ENCODE measurements around the gene SLC11A1. TPM values are rescaled to one million over a fixed set of nuclear protein-coding genes. Genes with fewer than 3 reads are reported as not detected.

Gene SLC11A1
- total RNA-seq, 4 donors from 2014 or later, result 19.0 to 213 (median 52.9) TPM

DNA sequence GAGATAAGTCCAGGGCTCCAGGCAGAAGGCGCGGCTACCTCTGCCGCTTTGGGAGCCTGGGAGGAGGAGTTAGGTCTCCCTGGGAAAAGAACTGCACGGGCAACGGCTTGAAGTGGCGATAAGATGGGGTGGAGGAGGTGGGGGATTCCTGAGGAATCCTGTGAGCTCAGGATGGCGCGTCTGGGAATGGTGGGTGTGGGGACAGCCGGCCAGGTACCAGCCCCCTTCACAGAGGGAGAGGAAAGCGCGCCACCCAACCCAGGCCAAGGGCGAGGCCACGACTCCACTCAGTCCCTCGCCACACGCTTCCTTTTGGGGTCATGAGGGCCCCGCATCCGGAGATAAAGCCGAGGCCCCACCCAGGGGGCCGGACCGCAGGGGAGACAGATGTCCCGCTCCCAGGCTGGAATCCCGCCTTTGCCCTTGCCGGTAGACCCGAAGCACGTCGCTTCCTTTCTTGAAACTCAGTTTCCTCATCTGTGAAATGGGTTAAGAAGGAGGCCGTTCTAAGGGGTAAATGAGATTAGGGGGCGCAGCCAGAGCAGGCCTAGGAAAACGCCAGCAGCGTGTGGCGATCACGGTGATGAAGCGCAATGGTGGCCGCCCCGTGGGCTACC is 15.9 kb downstream of the SLC11A1 start:
- Histone ChIP-seq H3K9me3 (no peaks in the 10 kb centered on the region), H3K36me3 (peaks cover 0 to 16% (median 4%) of the 10 kb centered on the region in 3 donors), H3K4me1 (peaks cover 0 to 46% (median 37%) of the 10 kb centered on the region in 4 donors), H3K27me3 (no peaks in the 10 kb centered on the region), H3K27ac (peak overlapping the region; percentile 96 to 100 (median 98)), H3K4me3 (peak overlapping the region; percentile 72 to 98 (median 88))
- TF ChIP-seq, protein P1, sequence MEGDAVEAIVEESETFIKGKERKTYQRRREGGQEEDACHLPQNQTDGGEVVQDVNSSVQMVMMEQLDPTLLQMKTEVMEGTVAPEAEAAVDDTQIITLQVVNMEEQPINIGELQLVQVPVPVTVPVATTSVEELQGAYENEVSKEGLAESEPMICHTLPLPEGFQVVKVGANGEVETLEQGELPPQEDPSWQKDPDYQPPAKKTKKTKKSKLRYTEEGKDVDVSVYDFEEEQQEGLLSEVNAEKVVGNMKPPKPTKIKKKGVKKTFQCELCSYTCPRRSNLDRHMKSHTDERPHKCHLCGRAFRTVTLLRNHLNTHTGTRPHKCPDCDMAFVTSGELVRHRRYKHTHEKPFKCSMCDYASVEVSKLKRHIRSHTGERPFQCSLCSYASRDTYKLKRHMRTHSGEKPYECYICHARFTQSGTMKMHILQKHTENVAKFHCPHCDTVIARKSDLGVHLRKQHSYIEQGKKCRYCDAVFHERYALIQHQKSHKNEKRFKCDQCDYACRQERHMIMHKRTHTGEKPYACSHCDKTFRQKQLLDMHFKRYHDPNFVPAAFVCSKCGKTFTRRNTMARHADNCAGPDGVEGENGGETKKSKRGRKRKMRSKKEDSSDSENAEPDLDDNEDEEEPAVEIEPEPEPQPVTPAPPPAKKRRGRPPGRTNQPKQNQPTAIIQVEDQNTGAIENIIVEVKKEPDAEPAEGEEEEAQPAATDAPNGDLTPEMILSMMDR (IDR thresholded peaks at IDR 0.05), result peak in 1 of 5 experiments; percentile 8
- TF ChIP-seq EP300 (IDR thresholded peaks at IDR 0.05) (peak; percentile 17 to 72), POLR2A (IDR thresholded peaks at IDR 0.05) (no peak)
- 0% methylated on average over 33 to 34 of the region's 35 CpGs for WGBS, 2 donors
- DNase-seq (ENCODE audit: low spot score in 2 of 2), result peak; percentile 55 to 56

DNA sequence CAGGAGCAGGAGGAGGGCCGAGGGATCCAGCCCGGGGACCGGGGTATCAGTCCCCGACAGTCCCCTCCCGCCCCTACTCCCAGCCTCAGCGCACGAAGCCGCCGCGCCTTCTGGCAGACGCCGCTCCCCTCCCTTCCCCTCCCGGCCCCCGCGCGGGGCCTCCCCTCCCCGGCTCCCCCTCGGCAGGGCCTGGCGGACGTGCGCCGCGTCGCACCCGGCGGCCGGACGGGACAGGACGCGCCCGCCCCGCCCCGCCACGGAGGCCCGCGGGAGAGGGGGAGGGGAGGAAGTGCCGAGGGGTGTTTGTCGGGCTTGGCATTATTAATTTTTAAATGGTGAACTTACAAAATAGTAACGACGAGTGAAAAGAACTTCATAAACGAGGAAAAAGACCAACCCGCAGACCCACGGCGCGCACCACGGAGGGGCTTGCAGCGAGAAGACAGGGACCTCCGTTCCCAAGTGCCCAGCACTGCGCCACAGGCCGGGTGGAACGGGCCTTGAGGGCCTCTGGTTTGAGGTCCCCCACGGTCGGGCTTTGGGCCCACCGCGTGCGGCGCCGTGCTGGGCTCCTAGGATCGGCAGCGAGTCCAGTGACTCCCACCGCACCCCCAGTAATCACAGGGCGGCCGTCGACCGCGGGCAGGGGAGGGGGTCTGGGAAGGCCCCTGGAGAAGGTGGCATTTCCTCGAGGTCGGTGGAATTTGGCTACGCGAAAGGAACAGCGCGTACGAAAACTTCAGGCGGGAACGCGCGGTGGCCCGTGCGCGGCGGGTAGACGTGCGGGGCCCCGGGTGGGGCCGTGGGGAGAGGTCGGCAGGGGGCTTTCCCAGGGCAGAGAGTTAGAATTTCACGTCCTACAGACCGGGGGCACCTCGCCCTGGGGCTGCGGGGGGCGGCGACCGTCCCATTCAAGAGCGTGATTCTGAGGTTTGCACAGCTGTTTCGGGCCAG is 16.6 kb downstream of the SLC11A1 start:
- Histone ChIP-seq H3K4me3 (peak overlapping the region; percentile 72 to 98 (median 94)), H3K27ac (peak overlapping the region; percentile 96 to 100 (median 98)), H3K36me3 (peaks cover 0 to 24% (median 4%) of the 10 kb centered on the region in 3 donors), H3K4me1 (peaks cover 0 to 54% (median 37%) of the 10 kb centered on the region in 4 donors), H3K27me3 (no peaks in the 10 kb centered on the region), H3K9me3 (no peaks in the 10 kb centered on the region)
- TF ChIP-seq, protein P1 (IDR thresholded peaks at IDR 0.05), result peak in 2 of 5 experiments; percentile 29 to 57
- peak in 1 of 2 donors; percentile 27 for TF ChIP-seq EP300 (IDR thresholded peaks at IDR 0.05)
- TF ChIP-seq POLR2A (IDR thresholded peaks at IDR 0.05), result peak; percentile 41 to 58
- 0 to 1% methylated on average over 69 to 74 of the region's 95 CpGs for WGBS, 2 donors
- peak; percentile 69 to 79 for DNase-seq (ENCODE audit: low spot score in 2 of 2)

DNA sequence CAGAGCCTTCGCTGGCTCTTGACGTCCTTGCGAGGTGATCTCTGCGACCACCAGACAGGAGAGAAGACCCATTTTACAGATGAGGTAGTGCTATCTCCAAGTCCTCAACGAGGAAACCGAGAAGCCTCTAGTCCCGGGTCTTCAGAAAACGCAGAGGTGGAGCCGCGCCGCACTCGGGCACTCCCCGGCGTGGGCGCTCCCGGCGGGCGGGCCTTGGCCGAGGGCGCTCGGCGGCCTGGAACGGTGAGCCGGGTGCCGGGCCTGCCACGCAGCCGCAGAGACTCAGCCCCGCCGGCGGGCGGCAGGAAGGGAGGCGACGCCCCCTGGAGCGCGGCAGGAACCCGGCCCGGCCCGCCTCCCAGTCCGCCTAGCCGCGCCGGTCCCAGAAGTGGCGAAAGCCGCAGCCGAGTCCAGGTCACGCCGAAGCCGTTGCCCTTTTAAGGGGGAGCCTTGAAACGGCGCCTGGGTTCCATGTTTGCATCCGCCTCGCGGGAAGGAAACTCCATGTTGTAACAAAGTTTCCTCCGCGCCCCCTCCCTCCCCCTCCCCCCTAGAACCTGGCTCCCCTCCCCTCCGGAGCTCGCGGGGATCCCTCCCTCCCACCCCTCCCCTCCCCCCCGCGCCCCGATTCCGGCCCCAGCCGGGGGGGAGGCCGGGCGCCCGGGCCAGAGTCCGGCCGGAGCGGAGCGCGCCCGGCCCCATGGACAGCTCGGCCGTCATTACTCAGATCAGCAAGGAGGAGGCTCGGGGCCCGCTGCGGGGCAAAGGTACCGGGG is 17.5 kb downstream of the SLC11A1 start, which contains the start of gene CTDSP1:
CTDSP1 (plus strand) TSS at position 478 of the 776 bp plus-strand sequence; CDS start at position 701, 223 bp downstream.
- WGBS, 2 donors, result 1% methylated on average over 18 to 71 of the region's 78 CpGs
- peaks cover 0 to 33% (median 4%) of the 10 kb centered on the region in 3 donors for H3K36me3 ChIP-seq

DNA sequence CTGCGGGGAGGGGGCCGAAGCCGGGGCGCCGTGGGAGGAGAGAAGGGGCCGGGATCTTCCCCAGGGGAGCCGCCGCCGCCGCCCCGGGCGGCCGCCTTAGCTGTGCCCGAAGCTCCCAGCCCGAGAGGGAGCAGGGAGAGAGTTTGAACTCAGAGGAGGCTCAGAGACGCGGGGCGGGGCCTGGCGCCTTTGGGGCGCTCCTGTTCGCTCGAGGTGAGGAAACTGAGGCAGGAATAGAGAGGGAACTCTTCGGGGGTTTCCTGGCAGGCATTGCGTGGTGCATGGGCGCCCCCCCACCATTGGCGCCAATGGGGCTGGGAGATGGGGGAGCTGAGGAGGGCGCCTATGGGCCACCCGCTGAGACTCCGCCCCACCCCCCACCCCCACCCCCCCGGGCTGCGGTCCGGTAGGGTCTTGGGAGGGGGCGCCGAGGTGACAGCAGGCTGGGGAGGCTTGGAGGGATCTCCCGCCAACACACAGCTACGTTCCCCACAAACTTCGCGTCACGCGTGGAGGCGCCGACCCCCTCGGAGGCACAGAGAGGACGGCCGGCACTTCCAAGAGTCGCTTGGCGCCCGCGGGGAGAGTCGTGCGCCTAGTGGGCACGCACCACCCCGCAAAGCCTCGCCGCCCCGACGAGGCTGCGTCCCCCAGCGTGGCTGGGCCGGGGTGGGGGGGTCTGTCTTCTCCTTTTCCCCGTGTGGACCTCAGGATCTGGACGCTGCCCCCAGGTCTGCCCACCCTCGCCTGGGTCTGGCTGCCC is 18.3 kb downstream of the SLC11A1 start:
- TF ChIP-seq, protein P1 (IDR thresholded peaks at IDR 0.05), result no peak
- TF ChIP-seq EP300 (IDR thresholded peaks at IDR 0.05), result no peak
- peak in 1 of 2 donors; percentile 11 for TF ChIP-seq POLR2A (IDR thresholded peaks at IDR 0.05)
- Histone ChIP-seq H3K4me1 (peaks cover 0 to 63% (median 44%) of the 10 kb centered on the region in 4 donors), H3K36me3 (peaks cover 0 to 41% (median 4%) of the 10 kb centered on the region in 3 donors), H3K27ac (peak overlapping the region; percentile 96 to 100 (median 98)), H3K9me3 (no peaks in the 10 kb centered on the region), H3K4me3 (peak overlapping the region; percentile 72 to 98 (median 94)), H3K27me3 (no peaks in the 10 kb centered on the region)
- 0 to 1% methylated on average over 33 to 45 of the region's 63 CpGs for WGBS, 2 donors
- no peak for DNase-seq (ENCODE audit: low spot score in 2 of 2)

More for the DNA sequence above, 17.5 kb downstream of the SLC11A1 start, which contains the start of gene CTDSP1:
- DNase-seq (ENCODE audit: low spot score in 2 of 2), result peak; percentile 93 to 97
- Histone ChIP-seq H3K27me3 (no peaks in the 10 kb centered on the region), H3K4me1 (peaks cover 0 to 63% (median 42%) of the 10 kb centered on the region in 4 donors), H3K4me3 (peak within 1 kb of the TSS; percentile 72 to 98 (median 94)), H3K9me3 (no peaks in the 10 kb centered on the region), H3K27ac (peak within 1 kb of the TSS; percentile 96 to 100 (median 98))
- peak in 1 of 2 donors; percentile 99 for TF ChIP-seq EP300 (IDR thresholded peaks at IDR 0.05)
- TF ChIP-seq POLR2A (IDR thresholded peaks at IDR 0.05), result peak in 1 of 2 donors; percentile 72
- TF ChIP-seq, protein P1 (IDR thresholded peaks at IDR 0.05), result peak in 3 of 5 experiments; percentile 19 to 57 (median 25)

Measured in tibial nerve (tissue), 4 donors.